T-helper 1 cell (primary cell): Measurements from ENCODE around the gene SLC6A4.

Source experiments
- DNase-seq, 5 donors: peaks; one replicate each; pipeline ENCODE4 v3.0.0-alpha.2; 2012 to 2020
- total RNA-seq, 4 donors: gene quantifications; one replicate each; lab custom pipeline; 2026; lab: John Stamatoyannopoulos, UW

The SLC6A4 gene
- 0 to 0.12 (median 0.04) reads per million in 4 donors for total RNA-seq

DNA sequence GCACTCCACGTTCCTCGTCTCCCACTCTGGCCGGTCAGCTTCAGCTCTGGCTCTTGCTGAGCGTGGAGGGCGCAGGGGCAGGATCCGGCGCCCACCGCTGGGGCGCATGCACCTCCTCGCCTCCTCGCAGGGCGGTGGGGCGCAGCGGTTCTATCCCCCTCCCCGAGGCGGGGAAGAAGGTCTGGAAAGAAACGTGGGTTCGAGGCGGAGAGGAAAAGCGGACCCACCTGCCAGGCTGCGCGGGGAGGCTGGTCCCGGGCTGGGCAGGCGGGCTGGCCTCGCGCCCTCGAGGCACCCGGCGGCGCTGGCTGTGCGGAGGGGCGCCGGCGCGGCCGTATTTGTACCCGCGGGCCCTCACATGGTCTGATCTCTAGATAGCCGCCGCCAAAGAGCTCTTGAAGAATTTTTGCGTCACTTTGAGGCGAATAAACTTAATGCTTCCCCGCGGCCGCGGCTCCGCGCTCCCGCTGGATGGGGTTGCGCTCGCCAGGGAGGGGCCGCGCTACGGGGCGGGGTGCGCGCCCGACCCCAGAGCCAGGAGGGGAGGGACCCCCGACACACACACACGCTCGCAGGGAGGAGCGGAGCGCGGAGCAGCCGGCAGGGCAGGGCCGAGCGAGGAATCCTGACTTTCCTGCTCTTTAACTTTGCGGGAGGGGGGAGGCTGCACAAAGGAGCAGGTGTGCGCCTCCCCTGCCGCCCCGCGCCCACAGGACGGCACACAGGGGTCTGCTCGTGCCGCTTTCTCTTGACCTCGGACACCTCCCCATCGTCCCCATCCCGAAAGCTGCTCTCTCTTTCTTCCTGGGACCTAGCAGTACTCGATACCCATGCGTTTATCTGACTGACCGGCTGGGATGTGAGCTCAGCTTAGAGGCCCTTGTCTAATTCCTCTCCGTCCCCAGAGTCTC, at the start of gene SLC6A4:
TSS of gene SLC6A4 (minus strand) at position 312 of the 911 bp plus-strand sequence. CDS start 13,739 bp downstream, outside the sequence.
- DNase-seq, result no peak

- no peak for DNase-seq
These were observed 43.7 kb upstream of the SLC6A4 start for GRCh38 chr17:30279156-30279555.

DNA sequence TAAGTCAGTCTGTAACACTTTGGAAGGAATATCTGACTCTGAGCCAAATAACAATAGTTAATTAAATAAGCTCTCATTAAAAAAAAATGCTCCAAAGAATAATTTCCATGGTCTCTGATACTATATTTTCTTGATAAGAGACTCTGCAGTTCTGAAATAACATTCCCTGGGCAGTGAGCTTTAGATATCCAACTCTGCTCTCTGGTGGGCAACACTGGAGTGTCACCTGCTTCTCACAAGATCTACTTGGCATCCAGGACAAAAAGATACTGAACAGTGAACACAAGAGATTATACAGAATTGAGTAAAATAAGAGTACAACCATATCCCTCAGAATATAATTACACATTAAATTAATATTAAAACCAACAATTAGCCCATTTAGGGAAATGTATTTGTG, 42.5 kb upstream of the SLC6A4 start:
- no peak for DNase-seq

- no peak for DNase-seq
These were observed 40.4 kb upstream of the SLC6A4 start for GRCh38 chr17:30275911-30276310.

DNA sequence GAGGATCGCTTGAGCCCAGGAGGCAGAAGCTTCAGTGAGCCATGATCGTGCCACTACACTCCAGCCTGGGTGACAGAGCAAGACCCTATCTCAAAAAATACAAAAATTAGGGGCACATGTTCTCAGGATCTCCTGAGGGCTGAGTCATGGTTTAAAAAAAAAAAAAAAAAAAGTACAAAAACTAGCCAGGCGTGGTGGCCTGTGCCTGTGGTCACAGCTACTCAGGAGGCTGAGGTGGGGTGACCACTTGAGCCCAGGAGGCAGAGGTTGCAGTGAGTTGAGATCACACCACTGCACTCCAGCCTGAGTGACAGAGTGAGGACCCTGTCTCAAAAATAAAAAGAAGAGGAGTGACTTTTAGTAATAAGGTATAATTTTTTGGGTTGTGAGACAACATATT, 39.4 kb upstream of the SLC6A4 start:
- DNase-seq, result no peak

- no peak for DNase-seq
These were observed 37.9 kb upstream of the SLC6A4 start for GRCh38 chr17:30273373-30273772.

DNA sequence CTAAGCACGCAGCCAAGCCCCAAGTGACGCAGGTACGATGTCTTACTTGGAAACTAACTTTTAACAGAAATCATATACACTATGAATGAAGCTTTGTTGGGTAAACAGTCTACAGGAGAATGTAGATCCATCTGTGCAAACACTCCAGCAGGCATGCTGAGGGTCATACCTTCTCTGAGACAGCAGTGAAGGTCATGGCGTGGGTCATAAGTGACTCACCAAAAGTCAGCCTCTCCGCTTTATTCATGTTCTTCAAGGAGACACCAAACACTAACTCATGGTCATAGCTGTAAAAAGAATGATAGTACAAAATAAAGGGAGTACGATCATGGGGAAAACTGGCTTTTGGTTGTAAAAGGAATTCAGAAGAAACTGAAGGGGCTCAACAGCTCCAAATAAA, 35.6 kb upstream of the SLC6A4 start:
- DNase-seq, result no peak

DNA sequence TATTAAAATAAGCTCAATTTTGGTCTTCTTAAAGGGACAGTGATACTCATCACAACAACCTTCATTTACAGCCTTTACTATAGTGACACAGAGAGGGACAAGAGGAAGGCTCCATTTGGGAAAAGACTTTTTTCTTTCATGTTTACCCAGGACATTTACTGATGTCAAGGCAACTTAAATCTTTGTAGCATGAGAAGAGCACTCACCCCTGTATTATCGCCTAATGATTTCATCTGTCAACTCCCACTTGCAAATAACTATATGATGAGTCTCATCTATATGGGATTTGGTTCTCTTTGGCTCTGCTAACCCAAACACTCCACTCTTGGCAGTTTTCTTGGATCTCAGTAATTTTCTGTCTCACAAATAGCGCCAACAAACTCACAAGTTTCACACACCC, 32.1 kb upstream of the SLC6A4 start:
- DNase-seq, result no peak

DNA sequence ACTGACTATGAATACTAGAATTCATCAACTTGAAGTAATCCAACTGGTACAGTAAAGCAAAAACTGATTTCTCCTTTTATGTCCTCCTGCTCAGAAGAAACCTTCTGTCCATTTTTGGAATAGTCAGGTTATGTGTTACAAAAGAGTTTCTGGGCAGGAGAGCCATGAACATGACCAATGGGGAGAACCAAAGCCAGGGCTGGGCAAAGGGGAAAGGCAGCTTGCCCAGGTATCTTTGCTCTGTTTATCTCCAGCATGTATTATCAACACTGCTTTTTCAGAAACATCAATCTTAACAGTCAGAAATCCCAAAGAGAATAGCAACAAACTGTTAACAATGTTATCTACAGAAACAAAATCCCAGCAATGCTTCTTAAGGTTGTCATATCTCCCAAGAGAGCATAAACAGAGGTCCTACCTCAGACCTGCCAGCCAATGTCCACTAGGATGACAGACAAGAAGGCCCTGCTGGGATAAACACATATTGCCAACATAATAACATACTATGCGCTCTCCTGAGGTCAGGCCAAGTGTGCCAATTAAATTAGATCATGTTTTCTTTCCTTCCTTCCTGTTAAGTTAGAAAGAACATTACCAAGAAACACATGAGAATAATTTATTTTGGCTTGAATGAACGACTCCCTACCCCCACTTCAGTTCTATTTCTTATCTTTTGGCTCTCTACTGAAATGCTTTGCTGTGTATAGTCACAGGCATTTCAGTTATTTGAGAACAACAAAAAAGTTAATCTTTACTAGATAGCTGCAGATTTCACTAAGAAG, 28.2 kb upstream of the SLC6A4 start:
- DNase-seq, result no peak

GRCh38 chr17:30256756-30257506, 21.4 kb upstream of the SLC6A4 start:
- DNase-seq, result no peak

- no peak for DNase-seq
These were observed 18.7 kb upstream of the SLC6A4 start for GRCh38 chr17:30254150-30254549.

GRCh38 chr17:30253312-30253711, 17.8 kb upstream of the SLC6A4 start:
- DNase-seq, result no peak

- DNase-seq, result no peak
These were observed 16.4 kb upstream of the SLC6A4 start for GRCh38 chr17:30251931-30252330.

DNA sequence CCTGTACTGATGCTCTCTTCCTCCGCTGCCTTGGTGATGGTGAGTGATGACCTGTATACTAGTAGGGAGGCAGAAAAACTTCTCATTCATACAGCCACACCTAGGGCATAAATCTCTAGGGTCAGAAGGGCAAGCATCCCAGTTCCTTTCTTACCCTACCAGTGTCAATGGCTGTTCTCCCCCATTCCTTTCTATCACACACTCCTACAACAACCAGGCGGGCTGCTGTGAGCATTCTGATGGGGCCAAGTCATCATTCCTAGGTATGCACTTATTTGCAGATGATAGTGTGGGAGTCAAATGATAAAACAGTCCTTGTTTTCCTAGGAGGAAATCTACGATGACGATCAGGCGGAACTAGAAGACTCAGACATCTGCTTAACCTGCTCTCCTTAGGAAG, 14.0 kb upstream of the SLC6A4 start:
- DNase-seq, result no peak

GRCh38 chr17:30248786-30249185, 13.3 kb upstream of the SLC6A4 start:
- no peak for DNase-seq

DNA sequence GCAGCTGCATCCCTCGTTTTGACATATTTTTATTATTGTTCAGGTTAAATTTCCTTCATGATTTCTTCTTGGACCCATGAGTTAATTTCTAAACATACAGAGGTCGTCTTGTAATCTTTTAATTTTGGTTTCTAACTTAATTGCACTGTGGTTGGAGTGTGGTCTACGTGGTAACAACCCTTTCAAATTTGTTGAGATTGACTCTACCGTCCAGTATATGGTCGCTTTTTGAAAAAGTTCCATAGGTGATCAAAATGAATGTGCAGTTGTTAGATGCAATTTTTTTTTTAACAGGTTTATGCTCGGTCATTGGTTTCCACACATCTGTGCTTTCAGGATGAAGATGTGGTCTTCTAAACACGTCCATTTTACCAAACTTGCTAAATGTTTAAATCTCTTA, 11.0 kb upstream of the SLC6A4 start:
- no peak for DNase-seq

- DNase-seq, result no peak
These were observed 9.4 kb upstream of the SLC6A4 start for GRCh38 chr17:30244853-30245385.

GRCh38 chr17:30243568-30243967, 8.1 kb upstream of the SLC6A4 start:
- no peak for DNase-seq

DNA sequence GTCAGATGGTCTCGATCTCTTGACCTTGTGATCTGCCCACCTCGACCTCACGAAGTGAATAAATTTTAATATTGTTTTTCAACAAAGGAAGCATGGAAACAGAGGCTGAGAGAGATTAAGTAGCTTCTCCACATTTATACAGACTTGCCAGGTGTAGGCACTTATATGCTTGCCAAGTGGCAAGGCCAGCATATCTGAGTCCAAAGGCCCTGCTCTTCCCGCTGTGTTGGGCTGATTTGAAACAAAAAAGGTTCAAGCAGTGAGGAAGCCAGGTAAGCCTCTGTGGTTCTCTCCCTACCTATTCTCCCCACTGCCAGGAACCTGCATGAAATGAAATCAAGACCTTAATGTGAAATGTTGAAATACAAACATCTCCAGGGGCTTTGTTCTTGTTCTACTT, 7.5 kb upstream of the SLC6A4 start:
- DNase-seq, result no peak

DNA sequence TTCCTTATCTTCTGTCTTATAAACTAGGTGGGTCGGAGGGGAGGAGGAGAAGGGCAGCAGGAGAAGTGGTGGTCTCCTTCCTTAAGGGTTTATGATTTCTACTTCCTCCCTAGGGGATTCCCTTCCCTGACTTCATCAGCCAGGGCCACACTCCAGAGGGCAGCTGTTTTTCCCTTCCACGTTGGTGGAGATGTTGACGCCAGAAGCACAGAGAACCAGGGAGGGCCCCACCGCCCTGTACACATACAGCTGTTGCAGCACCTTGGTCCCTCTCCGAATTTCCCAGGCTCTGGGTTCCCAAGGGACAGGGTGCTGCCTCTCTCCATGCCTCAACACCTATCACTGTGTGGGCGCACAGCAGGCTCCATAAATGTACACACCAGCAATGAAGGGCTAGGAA, 5.6 kb upstream of the SLC6A4 start:
- DNase-seq, result no peak

DNA sequence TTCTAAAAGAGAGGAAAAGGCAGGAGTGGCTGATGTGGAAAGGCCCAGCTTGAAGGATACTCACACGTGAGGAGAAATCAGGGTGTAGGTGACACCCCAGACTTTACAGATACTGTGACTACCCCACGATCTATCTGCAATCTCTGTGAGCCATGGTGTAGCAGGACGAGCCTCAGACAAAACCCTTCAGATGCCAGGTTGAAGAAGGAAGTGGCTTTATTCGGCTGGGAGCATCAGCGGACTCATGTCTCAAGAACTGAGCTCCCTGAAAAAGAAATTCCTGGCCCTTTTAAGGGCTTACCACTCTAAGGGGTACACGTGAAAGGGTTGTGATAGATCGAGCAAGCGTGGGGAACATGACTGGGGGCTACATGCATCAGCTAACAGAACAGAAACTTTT, 4.7 kb upstream of the SLC6A4 start:
- no peak for DNase-seq

- DNase-seq, result no peak
These were observed 3.6 kb upstream of the SLC6A4 start for GRCh38 chr17:30239089-30239462.
